SK-N-SH (cell line): Measurements from ENCODE around the gene ALKBH8. TPM values are rescaled to one million over a fixed set of nuclear protein-coding genes. Genes with fewer than 3 reads are reported as not detected.

Source experiments
- CTCF ChIA-PET: fragments of 300-600, 350-600 bp; formaldehyde crosslinking; extraction: SDS; loops from one replicate; lab custom pipeline; 2021; lab: Yijun Ruan, JAX
- POLR2A ChIA-PET: fragments of 350-600 bp; sonication (Branson Sonifier 250); formaldehyde crosslinking; extraction: SDS; loops from one replicate; lab custom pipeline; 2020; ENCODE audit warnings: antibody characterized with exemption, inconsistent platforms; lab: Yijun Ruan, JAX
- DNase-seq: peaks from one replicate; pipeline ENCODE4 v3.0.0; 2012
- H2AFZ ChIP-seq: fragments of 200-600 bp; sonication (generic); 2 replicates; pipeline ENCODE4 v1.8.1; 2016; ENCODE audit warnings: antibody characterized with exemption, mild to moderate bottlenecking, low read depth
- H3F3A ChIP-seq: fragments of 200-600 bp; sonication (generic); replicated peaks from 2 replicates; pipeline ENCODE3; 2016; ENCODE audit warnings: antibody characterized with exemption, mild to moderate bottlenecking; ENCODE audit not compliant: insufficient read depth
- H3K27ac ChIP-seq, 2 experiments: fragments of 200-500 bp in 1 of 2; fragments of 200-600 bp in 1 of 2; sonication (Bioruptor generic) in 1 of 2; sonication (generic), shearing (Covaris generic) in 1 of 2; 2 replicates each; pipeline versions ENCODE4 v1.5.1 to v1.6.1; 2014 to 2016; ENCODE audit warnings: low read depth in 2 of 2, inconsistent platforms in 1 of 2, low read length in 1 of 2, mild to moderate bottlenecking in 1 of 2, mixed read lengths in 1 of 2
- H3K27me3 ChIP-seq: fragments of 200-600 bp; sonication (generic), shearing (Covaris generic); 2 replicates; pipeline ENCODE4 v1.6.1; 2016; ENCODE audit warnings: mixed run types; ENCODE audit not compliant: insufficient read depth
- H3K36me3 ChIP-seq, 2 experiments: fragments of 200-500 bp in 1 of 2; fragments of 200-600 bp in 1 of 2; sonication (Bioruptor generic) in 1 of 2; sonication (generic) in 1 of 2; replicated peaks in 1 of 2; 2 replicates each; pipeline versions ENCODE3 to v1.5.1; 2014 to 2016; ENCODE audit warnings: low read length in 1 of 2, mild to moderate bottlenecking in 1 of 2; ENCODE audit not compliant: insufficient read depth in 2 of 2, control insufficient read depth in 1 of 2
- H3K4me1 ChIP-seq, 2 experiments: fragments of 200-500 bp in 1 of 2; fragments of 200-600 bp in 1 of 2; sonication (Bioruptor generic) in 1 of 2; sonication (generic), shearing (Covaris generic) in 1 of 2; 2 replicates each; pipeline versions ENCODE4 v1.5.1 to v1.6.1; 2014 to 2016; ENCODE audit warnings: low read depth in 1 of 2, low read length in 1 of 2, mixed run types in 1 of 2; ENCODE audit not compliant: insufficient read depth in 2 of 2, control insufficient read depth in 1 of 2
- H3K4me2 ChIP-seq: fragments of 200-600 bp; sonication (generic), shearing (Covaris generic); 2 replicates; pipeline ENCODE4 v1.6.1; 2017; ENCODE audit warnings: mixed run types
- H3K4me3 ChIP-seq, 2 experiments: fragments of 200-500 bp in 1 of 2; fragments of 200-600 bp in 1 of 2; sonication (Bioruptor generic) in 1 of 2; sonication (generic), shearing (Covaris generic) in 1 of 2; 2 replicates each; pipeline versions ENCODE4 v1.5.1 to v1.8.1; 2014 to 2016; ENCODE audit warnings: low read depth in 2 of 2, inconsistent platforms in 1 of 2, low read length in 1 of 2, mild to moderate bottlenecking in 1 of 2, mixed read lengths in 1 of 2, moderate library complexity in 1 of 2
- H3K79me2 ChIP-seq: fragments of 200-600 bp; sonication (generic); 2 replicates; pipeline ENCODE4 v1.8.1; 2017; ENCODE audit warnings: mild to moderate bottlenecking; ENCODE audit not compliant: insufficient read depth
- H3K9ac ChIP-seq: fragments of 200-600 bp; sonication (generic); 2 replicates; pipeline ENCODE4 v1.6.1; 2017; ENCODE audit warnings: mixed run types
- H3K9me2 ChIP-seq: fragments of 200-600 bp; sonication (generic); 2 replicates; pipeline ENCODE4 v1.6.1; 2017; ENCODE audit warnings: mixed run types
- H3K9me3 ChIP-seq: fragments of 200-600 bp; sonication (generic); 2 replicates; pipeline ENCODE4 v1.6.1; 2017; ENCODE audit warnings: mixed run types, mild to moderate bottlenecking, moderate library complexity
- H4K20me1 ChIP-seq: fragments of 200-600 bp; sonication (generic); 2 replicates; pipeline ENCODE4 v1.6.1; 2017; ENCODE audit warnings: mild to moderate bottlenecking, mixed run types; ENCODE audit not compliant: insufficient read depth
- CTCF ChIP-seq: fragments of 200-600 bp; sonication (generic); IDR thresholded peaks from 2 replicates; pipeline ENCODE4 v1.6.1; 2017; ENCODE audit warnings: antibody characterized with exemption, mild to moderate bottlenecking, moderate library complexity
- EZH2phosphoT487 ChIP-seq: fragments of 200-600 bp; sonication (generic); IDR thresholded peaks from 2 replicates; pipeline ENCODE4 v1.6.1; 2017; ENCODE audit warnings: low read depth, mixed run types, mild to moderate bottlenecking, antibody characterized with exemption, moderate library complexity, borderline replicate concordance
- POLR2AphosphoS5 ChIP-seq: IDR thresholded peaks from 2 replicates; pipeline ENCODE4 v1.6.1; 2012; ENCODE audit warnings: low read depth, low read length
- TEAD4 ChIP-seq: IDR thresholded peaks from 2 replicates; pipeline ENCODE4 v1.4.0; 2012; ENCODE audit warnings: mild to moderate bottlenecking, borderline replicate concordance; ENCODE audit not compliant: insufficient read depth
- WGBS: methylation state at CpG from one replicate; pipeline ENCODE4 v1.1.6; 2017; ENCODE audit warnings: low lambda C conversion rate; 5-methylcytosine and 5-hydroxymethylcytosine counted together
- polyA plus RNA-seq, 3 experiments: library from polyadenylated mRNA; depleted of rRNA; stranded (reverse); fragments of >200 nt; gene quantifications; 2 replicates each; pipeline ENCODE4 v1.2.3, GENCODE V29; 2012

The ALKBH8 gene
- polyA plus RNA-seq, 1 of the 3 experiments (the other 2 are of a cell fraction): 2.4 TPM

GRCh38 chr11:107592231-107592590 is 26.7 kb upstream of the ALKBH8 start:
- no peak for TF ChIP-seq POLR2AphosphoS5
- no peak overlapping the region for H2AFZ ChIP-seq
- H3K9me2 ChIP-seq: no peaks in the 10 kb centered on the region
- WGBS: 5% methylated on average over 6 of the region's 6 CpGs
- no peaks in the 10 kb centered on the region for H3K9me3 ChIP-seq
- no peaks in the 10 kb centered on the region for H3K36me3 ChIP-seq
- H3K9ac ChIP-seq: no peak overlapping the region
- peaks cover 4 to 15% of the 10 kb centered on the region in 2 experiments; a peak in 1 of 4 replicates for H3K4me1 ChIP-seq
- H3K79me2 ChIP-seq: no peaks in the 10 kb centered on the region
- no peak overlapping the region for H3K27ac ChIP-seq
- POLR2A ChIA-PET: no interaction called here
- H3K4me2 ChIP-seq: peak overlapping the region; percentile 99
- H4K20me1 ChIP-seq: no peaks in the 10 kb centered on the region
- peaks cover 40% of the 10 kb centered on the region for H3K27me3 ChIP-seq
- H3F3A ChIP-seq: no peaks in the 10 kb centered on the region
- CTCF ChIA-PET: interaction anchor here (0.6 to 4.3 kb wide), 6 partner anchors 16 to 306 kb away, joined by 3 to 24 read pairs (median 3); no protein-coding TSS in a partner anchor
- H3K4me3 ChIP-seq: peak overlapping the region in 1 of 2 experiments; percentile 73; a peak in 1 of 4 replicates
- no peak for DNase-seq

DNA sequence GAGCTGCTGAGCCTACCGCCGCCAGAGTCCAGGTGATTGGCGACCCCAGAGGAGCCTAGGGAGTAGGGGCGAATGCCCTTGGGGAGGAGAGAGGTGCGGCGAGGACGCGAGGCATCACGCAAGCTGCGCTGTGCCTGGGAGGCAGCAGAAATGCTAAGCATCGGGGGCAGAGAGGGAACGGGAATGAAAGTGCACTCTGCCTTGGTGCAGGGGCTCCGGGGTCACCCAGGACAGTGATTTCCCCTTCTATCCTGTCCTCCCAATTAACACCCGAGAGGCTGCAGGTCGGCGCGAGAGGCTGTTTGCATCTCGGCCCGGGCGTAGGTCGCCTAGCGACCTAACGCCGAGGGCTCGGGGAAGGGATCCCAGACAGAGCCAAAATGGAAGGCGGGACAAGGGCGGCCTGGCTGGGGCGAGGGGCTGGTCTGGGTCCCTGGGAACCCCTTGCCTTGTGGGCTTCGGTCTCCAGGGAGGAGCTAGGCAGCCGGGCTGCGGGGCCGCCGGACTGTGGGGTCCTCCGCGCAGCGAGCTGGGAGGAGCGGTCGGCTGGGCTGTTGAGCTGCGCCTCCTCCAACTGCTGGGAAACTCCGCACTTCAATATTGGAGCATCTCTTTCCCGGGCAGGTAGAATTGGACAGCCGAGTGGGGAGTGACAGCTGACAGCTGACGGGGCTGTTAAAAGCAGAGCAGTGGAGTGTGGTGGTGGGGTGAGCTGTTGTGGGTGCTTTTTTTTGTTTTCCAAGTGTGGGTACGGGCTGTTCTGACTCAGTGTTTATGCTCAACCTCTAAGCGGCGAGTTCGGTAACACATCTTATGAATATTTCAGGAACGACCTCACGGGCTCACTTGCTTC is 26.1 kb upstream of the ALKBH8 start:
- POLR2A ChIA-PET: no interaction called here
- DNase-seq: peak; percentile 68
- H4K20me1 ChIP-seq: no peaks in the 10 kb centered on the region
- peaks cover 40% of the 10 kb centered on the region for H3K27me3 ChIP-seq
- H3K4me1 ChIP-seq: peaks cover 4 to 15% of the 10 kb centered on the region in 2 experiments; a peak in 1 of 4 replicates
- peak overlapping the region; percentile 92 for H2AFZ ChIP-seq
- H3K9me2 ChIP-seq: no peaks in the 10 kb centered on the region
- WGBS: 2% methylated on average over 26 of the region's 49 CpGs
- H3K4me3 ChIP-seq: peak overlapping the region; percentile 63 to 73
- peak overlapping the region; percentile 99 for H3K4me2 ChIP-seq
- H3K27ac ChIP-seq: no peak overlapping the region
- no peak overlapping the region for H3K9ac ChIP-seq
- no peaks in the 10 kb centered on the region for H3K36me3 ChIP-seq
- TF ChIP-seq CTCF (no peak), POLR2AphosphoS5 (no peak), TEAD4 (no peak), EZH2phosphoT487 (0 out of 2 replicates have a peak, but pooled peaks have one; percentile 42)
- no peaks in the 10 kb centered on the region for H3K9me3 ChIP-seq
- H3K79me2 ChIP-seq: no peaks in the 10 kb centered on the region
- CTCF ChIA-PET: interaction anchor here (0.6 to 4.3 kb wide), 5 partner anchors 15 to 307 kb away, joined by 3 to 24 read pairs (median 3); no protein-coding TSS in a partner anchor
- no peaks in the 10 kb centered on the region for H3F3A ChIP-seq
